Esophagus muscularis mucosa (tissue), 3 donors: ENCODE data around the gene KCND3.

Experiments used
- CTCF ChIP-seq, 3 experiments: fragments of 200-600 bp in 2 of 3; fragments of 450-650 bp in 1 of 3; sonication (generic) in 2 of 3; IDR thresholded peaks; one replicate each; pipeline ENCODE4 v1.5.1; 2017 to 2019; ENCODE audit warnings: antibody characterized with exemption in 3 of 3, mild to moderate bottlenecking in 2 of 3, moderate library complexity in 1 of 3
- EP300 ChIP-seq: sonication (generic); formaldehyde crosslinking; IDR thresholded peaks from one replicate; pipeline ENCODE4 v1.6.1; 2017; ENCODE audit warnings: antibody characterized with exemption

DNA sequence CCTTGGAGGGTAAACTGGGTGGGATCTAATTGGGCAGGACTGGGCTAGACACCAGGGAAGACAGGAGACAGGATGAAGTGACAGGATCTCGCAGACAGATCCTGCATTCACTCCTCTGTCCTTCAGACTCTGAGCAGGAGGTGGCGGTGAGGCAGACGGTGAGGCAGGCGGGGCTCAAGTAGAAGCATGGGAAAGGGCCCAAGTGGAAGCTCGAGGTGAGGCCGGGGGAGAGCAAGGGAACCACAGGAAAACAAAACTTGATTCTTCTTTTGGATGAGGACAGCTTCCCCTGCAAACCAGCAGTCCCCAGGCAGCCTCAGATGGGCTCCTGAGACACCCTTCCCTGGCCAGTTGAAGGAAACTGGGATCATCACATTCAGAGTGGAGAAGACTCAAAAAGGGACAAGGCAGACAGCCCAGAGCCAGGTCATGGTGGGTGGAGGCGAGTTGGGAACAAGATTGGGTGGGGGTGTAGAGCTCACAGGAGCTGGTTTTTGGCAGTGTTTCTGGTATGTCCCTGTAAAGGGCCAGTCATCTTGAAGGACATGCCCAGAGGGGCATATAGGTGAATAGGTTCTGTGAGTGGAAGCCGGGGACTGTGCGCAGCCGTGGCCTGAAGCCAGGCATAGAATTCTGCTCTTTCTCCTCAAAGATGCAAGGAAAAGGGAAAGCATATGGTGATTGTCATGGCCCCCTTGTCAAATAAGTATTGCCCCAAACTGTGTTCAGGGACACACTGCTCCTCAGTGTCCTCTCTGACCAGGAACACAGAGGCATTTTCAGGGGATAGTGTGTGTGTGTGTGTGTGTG is 268.3 kb downstream of the KCND3 start:
- no peak for TF ChIP-seq EP300
- TF ChIP-seq CTCF (IDR thresholded peaks at IDR 0.05): no peak
